Measurements from ENCODE around the gene HERC2.

Gene HERC2

DNA sequence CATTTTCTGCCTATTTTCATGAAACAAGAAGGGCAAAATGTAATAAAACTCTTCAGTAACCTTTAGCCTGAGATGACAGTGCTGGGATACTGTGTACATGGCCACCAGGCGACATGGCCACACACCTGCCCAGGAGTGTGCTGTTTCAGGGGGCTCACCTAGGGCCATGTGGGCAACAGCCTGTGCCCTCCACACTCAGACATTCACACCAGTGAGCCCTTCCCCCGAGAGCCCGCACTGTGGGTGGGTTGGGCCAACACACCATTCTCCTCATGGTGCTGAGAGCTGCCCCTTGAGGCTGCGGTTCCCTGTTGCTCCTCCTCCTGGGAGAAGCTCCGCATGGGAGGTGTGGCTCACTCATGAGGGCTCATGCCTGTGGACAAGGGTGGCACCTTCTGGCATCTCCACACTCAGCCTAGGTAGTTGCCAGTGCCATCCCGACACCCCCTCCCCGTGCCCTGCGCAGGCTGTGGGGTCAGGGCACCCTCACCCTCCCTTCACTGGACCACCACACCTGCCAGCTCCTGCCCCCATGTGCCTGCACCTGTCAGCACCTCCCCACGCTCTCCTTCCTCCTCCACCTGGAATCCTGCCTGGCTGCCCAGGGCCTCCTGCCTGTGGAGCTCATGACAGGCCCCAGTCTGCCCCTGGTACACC is 242.5 kb downstream of the HERC2 start:
- Histone ChIP-seq H3K36me3 (ENCODE audit: insufficient read depth, low read length) (no peaks in the 10 kb centered on the region), H3K9ac (ENCODE audit: low read depth, low read length) (no peak overlapping the region), H3K4me1 (ENCODE audit: insufficient read depth, low read length) (peaks cover 4% of the 10 kb centered on the region), H3K9me3 (ENCODE audit: control insufficient read depth, insufficient read depth, low read length) (no peaks in the 10 kb centered on the region)

DNA sequence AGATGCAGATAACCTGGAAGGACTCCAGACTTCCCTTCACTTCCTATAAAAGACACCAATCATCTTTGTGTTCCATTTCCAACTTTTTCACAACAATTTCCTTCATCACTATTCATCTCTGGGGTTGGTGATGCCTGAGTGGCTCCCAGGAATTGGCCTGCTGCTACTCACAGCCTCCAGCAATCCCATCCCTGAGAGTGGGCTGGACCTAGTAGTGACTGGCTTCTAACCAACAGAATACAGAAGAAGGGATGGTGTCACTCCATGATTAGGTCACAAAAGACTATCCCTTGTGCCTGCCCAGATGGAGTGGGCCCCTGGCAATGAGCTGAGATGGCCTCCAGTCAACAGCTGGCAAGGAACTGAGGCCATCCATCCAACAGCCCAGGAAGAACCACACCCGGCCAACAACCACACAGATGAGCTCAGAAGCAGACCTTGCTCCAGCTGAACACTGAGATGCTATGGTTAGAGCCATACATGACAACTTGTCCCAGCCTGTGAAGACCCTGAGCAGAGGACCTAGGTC is 243.7 kb downstream of the HERC2 start:
- no peak overlapping the region for H3K9ac ChIP-seq (ENCODE audit: low read depth, low read length)
- H3K36me3 ChIP-seq (ENCODE audit: insufficient read depth, low read length), result no peaks in the 10 kb centered on the region
- H3K4me1 ChIP-seq (ENCODE audit: insufficient read depth, low read length), result peaks cover 4% of the 10 kb centered on the region
- no peaks in the 10 kb centered on the region; the same call in 1 of the 2 replicates for H3K9me3 ChIP-seq (ENCODE audit: control insufficient read depth, insufficient read depth, low read length)

DNA sequence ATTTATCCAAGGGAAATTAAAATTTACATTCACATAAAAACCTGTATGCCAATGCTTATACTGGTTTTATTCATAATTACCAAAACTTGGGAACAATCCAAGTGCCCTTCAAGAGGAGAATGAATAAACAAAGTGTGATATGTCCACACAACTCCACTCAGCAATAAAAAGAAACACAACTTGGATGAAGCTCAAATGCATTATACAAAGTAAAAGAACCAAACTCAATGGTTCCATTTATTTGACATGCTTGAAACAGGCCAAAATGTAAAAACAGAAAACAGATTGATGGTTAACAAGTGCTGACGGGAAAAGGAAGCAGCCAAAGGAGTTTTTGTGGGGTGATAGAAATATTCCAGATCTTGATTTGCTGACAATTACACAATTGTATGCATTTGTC is 246.4 kb downstream of the HERC2 start:
- Histone ChIP-seq H3K9me3 (ENCODE audit: control insufficient read depth, insufficient read depth, low read length) (no peaks in the 10 kb centered on the region; the same call in 1 of the 2 replicates), H3K4me1 (ENCODE audit: insufficient read depth, low read length) (peaks cover 4% of the 10 kb centered on the region), H3K36me3 (ENCODE audit: insufficient read depth, low read length) (no peaks in the 10 kb centered on the region), H3K9ac (ENCODE audit: low read depth, low read length) (no peak overlapping the region)

DNA sequence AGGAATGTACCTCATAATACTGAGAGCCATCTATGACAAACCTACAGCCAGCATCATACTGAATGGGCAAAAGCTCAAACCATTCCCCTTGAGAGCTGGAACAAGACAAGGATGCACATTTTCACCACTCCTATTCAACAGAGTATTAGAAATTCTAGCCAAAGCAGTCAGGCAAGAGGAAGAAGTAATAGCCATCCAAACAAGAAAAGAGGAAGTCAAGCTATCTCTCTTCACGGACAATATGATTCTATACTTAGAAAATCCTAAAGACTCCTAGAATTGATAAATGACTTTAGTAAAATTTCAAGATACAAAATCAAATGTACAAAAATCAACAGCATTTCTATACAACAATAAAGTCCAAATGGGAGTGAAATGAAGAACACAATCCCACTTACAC is 253.0 kb downstream of the HERC2 start:
- no peaks in the 10 kb centered on the region for H3K4me1 ChIP-seq (ENCODE audit: insufficient read depth, low read length)
- H3K36me3 ChIP-seq (ENCODE audit: insufficient read depth, low read length), result no peaks in the 10 kb centered on the region
- no peaks in the 10 kb centered on the region; the same call in none of the 2 replicates for H3K9me3 ChIP-seq (ENCODE audit: control insufficient read depth, insufficient read depth, low read length)
- no peak overlapping the region for H3K9ac ChIP-seq (ENCODE audit: low read depth, low read length)

GRCh38 chr15:28066231-28066630 is 255.7 kb downstream of the HERC2 start:
- Histone ChIP-seq H3K9me3 (ENCODE audit: control insufficient read depth, insufficient read depth, low read length) (no peaks in the 10 kb centered on the region; the same call in 1 of the 2 replicates), H3K36me3 (ENCODE audit: insufficient read depth, low read length) (no peaks in the 10 kb centered on the region), H3K4me1 (ENCODE audit: insufficient read depth, low read length) (no peaks in the 10 kb centered on the region), H3K9ac (ENCODE audit: low read depth, low read length) (no peak overlapping the region)
